Body of pancreas (tissue), 4 donors: ENCODE data around the gene HOXB5. TPM values are rescaled to one million over a fixed set of nuclear protein-coding genes. Genes with fewer than 3 reads are reported as not detected.

Experiments used
- ATAC-seq: fragments of 150-250 bp; one replicate; pipeline ENCODE4 v1.9.1; 2016
- DNase-seq, 4 donors: peaks; one replicate each; pipeline ENCODE4 v3.0.0-alpha.2; 2019
- H3K27ac ChIP-seq, 4 donors: fragments of 200-600 bp; sonication (generic); 1 replicate in 3 of 4; 2 replicates in 1 of 4; pipeline versions ENCODE4 v1.5.1 to v1.6.1; 2016 to 2019; ENCODE audit warnings: mild to moderate bottlenecking in 1 of 4, mixed read lengths in 1 of 4, moderate library complexity in 1 of 4
- H3K27me3 ChIP-seq, 2 donors: fragments of 200-600 bp; sonication (generic); one replicate each; pipeline ENCODE4 v1.6.0; 2016; ENCODE audit warnings: mild to moderate bottlenecking in 1 of 2
- H3K36me3 ChIP-seq, 2 donors: fragments of 200-600 bp; sonication (generic); replicated peaks in 1 of 2; 2 replicates each; pipeline ENCODE4 v1.5.1; 2016; ENCODE audit warnings: low read depth in 2 of 2; ENCODE audit not compliant: insufficient read depth in 1 of 2
- H3K4me1 ChIP-seq: fragments of 200-600 bp; sonication (generic); one replicate; pipeline ENCODE4 v1.6.0; 2016
- H3K4me3 ChIP-seq, 2 donors: fragments of 200-600 bp; sonication (generic); 1 replicate in 1 of 2; 2 replicates in 1 of 2; pipeline ENCODE4 v1.5.1; 2016 to 2019
- H3K9me3 ChIP-seq, 3 donors: fragments of 200-600 bp; sonication (generic); 1 replicate in 2 of 3; 2 replicates in 1 of 3; pipeline ENCODE4 v1.5.1; 2016
- POLR2A ChIP-seq, 3 donors: fragments of 450-650 bp; IDR thresholded peaks; one replicate each; pipeline ENCODE4 v1.6.1; 2016; ENCODE audit warnings: antibody characterized with exemption in 3 of 3, mild to moderate bottlenecking in 2 of 3
- WGBS, 2 donors: methylation state at CpG; one replicate each; pipeline ENCODE4 v1.1.5; 2017; 5-methylcytosine and 5-hydroxymethylcytosine counted together
- intact Hi-C: fragments of 100-400 bp; cut with DNase I; formaldehyde crosslinking; loops from one replicate; pipeline ENCODE4 v1.15.1; 2023
- total RNA-seq, 2 donors: library from RNA; depleted of rRNA; stranded (reverse); fragments of >200 nt; gene quantifications; one replicate each; pipeline ENCODE4 v1.1.0, GENCODE V29; 2016
- TF ChIP-seq, protein P1 (sequence below), 7 experiments: fragments of 450-650 bp in 4 of 7; fragments of 200-600 bp in 3 of 7; sonication (generic) in 3 of 7; IDR thresholded peaks; one replicate each; pipeline ENCODE4 v1.5.1; 2016 to 2019; ENCODE audit warnings: antibody characterized with exemption in 7 of 7

Gene HOXB5
- total RNA-seq, 2 donors from 2014 or later, result 0.99 TPM; not detected in 1

DNA sequence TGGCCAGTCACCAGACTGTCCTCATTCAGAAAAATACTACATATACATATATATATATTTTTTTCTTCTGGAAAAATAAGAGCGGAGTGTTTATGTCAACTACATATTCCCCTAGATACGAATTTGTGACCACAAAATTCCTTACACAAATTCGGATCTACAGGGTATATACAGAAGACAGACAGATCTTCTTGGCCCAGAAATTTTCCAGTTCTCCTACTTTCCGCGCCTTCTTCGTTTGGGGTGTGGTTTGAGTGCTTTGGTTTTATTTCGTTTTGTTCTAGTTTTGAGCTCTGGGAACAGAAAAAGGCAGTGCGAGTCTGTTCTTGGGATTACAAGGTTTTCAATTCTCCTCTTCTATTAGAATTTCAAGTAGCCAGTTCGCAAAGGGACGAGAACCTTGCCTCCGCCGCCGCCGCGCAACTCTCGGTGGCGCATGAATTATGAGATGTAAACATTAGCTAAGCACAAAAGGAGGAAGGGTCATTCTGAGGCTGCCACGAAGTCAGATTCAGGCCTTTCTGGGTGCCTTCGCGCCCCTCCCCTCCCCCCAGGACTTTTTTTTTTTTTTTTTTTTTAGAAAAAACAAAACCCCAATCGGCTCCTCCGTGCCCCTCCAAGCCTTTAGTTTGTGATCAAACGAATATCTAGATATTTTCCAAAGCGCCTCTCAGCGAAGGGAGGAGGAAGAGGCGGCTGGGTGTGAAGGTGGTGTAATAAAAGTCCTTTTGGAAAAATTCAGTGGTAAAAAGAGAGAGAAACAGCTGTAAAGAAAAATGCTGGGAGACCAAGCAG, 13.6 kb downstream of the HOXB5 start:
- H3K4me3 ChIP-seq, result no peak overlapping the region
- no peak for TF ChIP-seq POLR2A (IDR thresholded peaks at IDR 0.05)
- TF ChIP-seq, protein P1, sequence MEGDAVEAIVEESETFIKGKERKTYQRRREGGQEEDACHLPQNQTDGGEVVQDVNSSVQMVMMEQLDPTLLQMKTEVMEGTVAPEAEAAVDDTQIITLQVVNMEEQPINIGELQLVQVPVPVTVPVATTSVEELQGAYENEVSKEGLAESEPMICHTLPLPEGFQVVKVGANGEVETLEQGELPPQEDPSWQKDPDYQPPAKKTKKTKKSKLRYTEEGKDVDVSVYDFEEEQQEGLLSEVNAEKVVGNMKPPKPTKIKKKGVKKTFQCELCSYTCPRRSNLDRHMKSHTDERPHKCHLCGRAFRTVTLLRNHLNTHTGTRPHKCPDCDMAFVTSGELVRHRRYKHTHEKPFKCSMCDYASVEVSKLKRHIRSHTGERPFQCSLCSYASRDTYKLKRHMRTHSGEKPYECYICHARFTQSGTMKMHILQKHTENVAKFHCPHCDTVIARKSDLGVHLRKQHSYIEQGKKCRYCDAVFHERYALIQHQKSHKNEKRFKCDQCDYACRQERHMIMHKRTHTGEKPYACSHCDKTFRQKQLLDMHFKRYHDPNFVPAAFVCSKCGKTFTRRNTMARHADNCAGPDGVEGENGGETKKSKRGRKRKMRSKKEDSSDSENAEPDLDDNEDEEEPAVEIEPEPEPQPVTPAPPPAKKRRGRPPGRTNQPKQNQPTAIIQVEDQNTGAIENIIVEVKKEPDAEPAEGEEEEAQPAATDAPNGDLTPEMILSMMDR (IDR thresholded peaks at IDR 0.05), result no peak
- WGBS, 2 donors, result 13 to 15% methylated on average over 26 of the region's 26 CpGs
- intact Hi-C loops, result no loop called here
- peak overlapping the region in 1 of 4 donors; percentile 43 for H3K27ac ChIP-seq
- H3K36me3 ChIP-seq, result no peaks in the 10 kb centered on the region
- DNase-seq, result no peak
- H3K9me3 ChIP-seq, result no peaks in the 10 kb centered on the region
- H3K27me3 ChIP-seq, result peaks cover 0 to 62% of the 10 kb centered on the region in 2 donors
- H3K4me1 ChIP-seq, result peaks cover 18% of the 10 kb centered on the region
- ATAC-seq, result no peak

DNA sequence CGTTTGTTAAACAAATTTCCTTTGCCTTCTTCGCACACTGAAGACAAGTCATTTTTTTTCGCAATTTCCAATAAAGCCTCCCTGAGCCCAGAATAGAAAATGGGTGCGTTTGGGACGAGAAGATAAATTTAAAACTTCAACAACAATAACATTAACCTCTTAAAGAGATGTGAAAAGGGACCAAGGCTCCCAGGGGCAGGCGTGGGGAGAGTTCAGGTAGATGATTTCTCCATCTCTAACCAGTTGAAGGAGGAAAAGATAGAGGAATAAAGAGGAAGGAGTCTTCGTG, 14.2 kb downstream of the HOXB5 start:
- no peak for ATAC-seq
- H3K27ac ChIP-seq, result peak overlapping the region in 1 of 4 donors; percentile 43
- no peaks in the 10 kb centered on the region for H3K9me3 ChIP-seq
- WGBS, 2 donors, result 14 to 18% methylated on average over 7 of the region's 7 CpGs
- H3K4me1 ChIP-seq, result peaks cover 17% of the 10 kb centered on the region
- no peaks in the 10 kb centered on the region for H3K36me3 ChIP-seq
- TF ChIP-seq POLR2A (IDR thresholded peaks at IDR 0.05), result no peak
- TF ChIP-seq, protein P1 (IDR thresholded peaks at IDR 0.05), result no peak
- no peak overlapping the region for H3K4me3 ChIP-seq
- intact Hi-C loops, result no loop called here
- H3K27me3 ChIP-seq, result peaks cover 0 to 66% of the 10 kb centered on the region in 2 donors
- DNase-seq, result no peak

DNA sequence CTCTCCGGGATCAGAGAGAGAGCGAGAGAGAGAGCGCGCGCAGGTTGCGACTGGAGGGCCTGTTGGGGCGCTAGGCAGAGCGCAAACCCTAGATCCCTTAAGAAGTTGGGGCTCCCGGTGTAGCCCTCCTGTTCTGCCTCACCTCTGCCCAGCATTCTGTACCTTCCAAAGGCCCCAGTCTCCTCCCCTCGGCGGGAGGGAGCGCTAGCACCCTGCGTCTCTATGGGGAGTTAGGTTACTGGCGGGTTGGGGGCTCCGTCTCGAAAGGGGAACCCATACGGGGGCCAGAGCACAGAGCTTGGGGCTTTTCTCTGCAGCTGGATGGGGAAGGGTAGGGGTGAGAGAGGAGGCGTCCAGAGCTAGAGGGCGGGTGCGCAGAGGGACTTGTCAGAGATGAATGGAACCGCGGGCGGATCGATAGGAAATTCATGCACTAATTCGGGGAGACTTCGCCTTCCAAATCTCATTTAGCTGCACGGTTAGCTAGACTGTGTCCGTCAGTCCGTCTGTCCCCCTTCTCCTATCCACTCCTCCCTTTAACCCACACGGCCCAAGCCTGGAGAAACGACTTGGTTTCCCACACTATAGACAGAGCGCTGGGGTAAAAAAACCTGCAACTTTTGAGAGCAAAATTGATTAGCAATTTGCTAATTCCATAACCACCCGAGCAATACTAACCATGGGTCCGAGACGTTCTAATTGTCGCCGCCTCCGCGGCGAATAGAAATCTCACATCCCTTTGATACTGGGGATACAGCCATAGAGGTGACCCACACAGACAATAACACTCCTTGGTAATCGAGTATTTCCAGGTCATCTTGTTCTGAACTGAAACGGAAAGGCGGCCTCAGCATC, 14.7 kb downstream of the HOXB5 start:
- Histone ChIP-seq H3K36me3 (no peaks in the 10 kb centered on the region), H3K4me1 (peaks cover 17% of the 10 kb centered on the region), H3K4me3 (no peak overlapping the region), H3K27me3 (peaks cover 0 to 66% of the 10 kb centered on the region in 2 donors), H3K27ac (peak overlapping the region in 1 of 4 donors; percentile 43), H3K9me3 (no peaks in the 10 kb centered on the region)
- DNase-seq (no peak), ATAC-seq (no peak)
- intact Hi-C loops, result no loop called here
- WGBS, 2 donors, result 7 to 15% methylated on average over 42 to 43 of the region's 43 CpGs
- TF ChIP-seq POLR2A (IDR thresholded peaks at IDR 0.05), result no peak
- TF ChIP-seq, protein P1 (IDR thresholded peaks at IDR 0.05), result no peak

DNA sequence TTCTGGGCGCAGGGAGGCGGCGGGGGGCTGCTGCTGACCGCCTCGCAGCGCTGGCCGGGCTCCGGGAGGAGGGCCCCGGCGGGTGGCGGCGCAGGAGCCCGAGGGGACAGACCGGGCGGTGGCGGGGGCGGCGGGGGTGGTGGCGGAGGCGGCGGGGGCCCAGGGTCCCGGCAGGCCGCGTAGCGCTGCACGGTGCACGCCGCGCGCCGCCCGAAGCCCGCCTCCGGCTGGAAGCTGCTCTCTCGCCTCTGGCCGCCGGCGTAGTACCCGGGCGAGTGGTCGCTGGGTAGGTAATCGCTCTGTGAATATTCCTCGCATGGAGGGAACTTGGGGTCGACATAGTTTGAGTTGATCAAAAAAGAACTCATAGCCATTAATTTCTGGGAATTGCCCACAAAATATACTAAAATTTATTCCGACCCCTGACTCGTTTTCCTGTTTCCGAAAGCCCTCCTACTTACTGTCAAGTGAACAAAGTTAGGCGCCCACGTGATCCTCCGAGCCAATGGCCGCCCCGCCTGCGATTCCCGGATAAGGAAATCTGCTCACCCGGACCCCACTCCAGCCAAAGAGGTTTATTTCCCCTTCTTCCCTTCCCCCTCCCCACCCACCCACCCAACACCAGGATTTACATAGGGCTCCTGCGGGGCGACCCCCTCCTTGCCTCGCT, 15.5 kb downstream of the HOXB5 start, which contains the start of gene HOXB4:
TSS of gene HOXB4 (minus strand) at position 405 of the 670 bp plus-strand sequence. CDS start at position 374, 31 bp downstream.
- Histone ChIP-seq H3K9me3 (no peaks in the 10 kb centered on the region), H3K4me1 (peaks cover 17% of the 10 kb centered on the region), H3K27me3 (peaks cover 0 to 65% of the 10 kb centered on the region in 2 donors), H3K27ac (peak within 1 kb of the TSS in 3 of 4 donors; percentile 4 to 55 (median 50)), H3K36me3 (no peaks in the 10 kb centered on the region), H3K4me3 (no peak within 1 kb of the TSS)
- 4 to 8% methylated on average over 15 to 45 of the region's 58 CpGs for WGBS, 2 donors
- intact Hi-C loops, result no loop called here
- TF ChIP-seq, protein P1 (IDR thresholded peaks at IDR 0.05), result no peak
- TF ChIP-seq POLR2A (IDR thresholded peaks at IDR 0.05), result no peak
- ATAC-seq, result no peak
- peak in 2 of 4 donors; percentile 50 to 65 for DNase-seq
